CD14-positive monocyte (primary cell): ENCODE data around the gene PNPLA7. TPM values are rescaled to one million over a fixed set of nuclear protein-coding genes. Genes with fewer than 3 reads are reported as not detected.

Experiments
- DNase-seq, 3 donors: peaks; one replicate each; pipeline ENCODE4 v3.0.0-alpha.2; 2011 to 2022
- H2AFZ ChIP-seq: 2 replicates; pipeline ENCODE4 v1.6.0; 2012; ENCODE audit warnings: mild to moderate bottlenecking, low read depth, low read length, inconsistent platforms; ENCODE audit not compliant: insufficient read depth, poor library complexity, severe bottlenecking
- H3K27ac ChIP-seq, 2 donors: 1 replicate in 1 of 2; 2 replicates in 1 of 2; pipeline ENCODE4 v1.5.1; 2012 to 2013; ENCODE audit warnings: low read length in 2 of 2, control low read depth in 1 of 2, inconsistent platforms in 1 of 2, low read depth in 1 of 2, mild to moderate bottlenecking in 1 of 2
- H3K27me3 ChIP-seq, 2 donors: one replicate each; pipeline versions ENCODE4 v1.6.0 to v1.6.1; 2011 to 2013; ENCODE audit warnings: low read length in 2 of 2; ENCODE audit not compliant: control insufficient read depth in 2 of 2, insufficient read depth in 2 of 2
- H3K36me3 ChIP-seq, 2 donors: replicated peaks in 1 of 2; 1 replicate in 1 of 2; 2 replicates in 1 of 2; pipeline versions ENCODE4 v1.5.1 to v1.6.1; 2012 to 2013; ENCODE audit warnings: low read length in 2 of 2, control low read depth in 1 of 2, inconsistent platforms in 1 of 2, mild to moderate bottlenecking in 1 of 2; ENCODE audit not compliant: insufficient read depth in 2 of 2, control insufficient read depth in 1 of 2
- H3K4me1 ChIP-seq, 2 donors: 1 replicate in 1 of 2; 2 replicates in 1 of 2; pipeline versions ENCODE4 v1.5.1 to v1.6.1; 2012 to 2013; ENCODE audit warnings: low read length in 2 of 2, control low read depth in 1 of 2, inconsistent platforms in 1 of 2, mild to moderate bottlenecking in 1 of 2, moderate library complexity in 1 of 2; ENCODE audit not compliant: insufficient read depth in 2 of 2, control insufficient read depth in 1 of 2
- H3K4me2 ChIP-seq: replicated peaks from 2 replicates; pipeline ENCODE3; 2012; ENCODE audit warnings: low read length, moderate library complexity, mild to moderate bottlenecking; ENCODE audit not compliant: poor library complexity, severe bottlenecking; ENCODE audit errors: extremely low read depth
- H3K4me3 ChIP-seq, 3 experiments: fragments of 200-600 bp in 1 of 3; sonication (generic) in 1 of 3; replicated peaks in 1 of 3; 1 replicate in 2 of 3; 2 replicates in 1 of 3; pipeline ENCODE4 v1.5.1; 2011 to 2013; ENCODE audit warnings: low read length in 3 of 3, mild to moderate bottlenecking in 3 of 3, control low read depth in 2 of 3, low read depth in 2 of 3, inconsistent platforms in 1 of 3, moderate library complexity in 1 of 3
- H3K79me2 ChIP-seq: 2 replicates; pipeline ENCODE4 v1.6.0; 2012; ENCODE audit warnings: mild to moderate bottlenecking, control low read depth, inconsistent platforms, low read length, moderate library complexity; ENCODE audit not compliant: insufficient read depth
- H3K9ac ChIP-seq: 2 replicates; pipeline ENCODE4 v1.6.0; 2017; ENCODE audit warnings: low read length, mild to moderate bottlenecking; ENCODE audit not compliant: insufficient read depth, poor library complexity, severe bottlenecking
- H3K9me3 ChIP-seq, 2 donors: replicated peaks in 1 of 2; 1 replicate in 1 of 2; 2 replicates in 1 of 2; pipeline versions ENCODE4 v1.5.1 to v1.6.1; 2012 to 2013; ENCODE audit warnings: low read length in 2 of 2, control low read depth in 1 of 2; ENCODE audit not compliant: control insufficient read depth in 1 of 2, insufficient read depth in 1 of 2
- H4K20me1 ChIP-seq: 2 replicates; pipeline ENCODE4 v1.6.0; 2012; ENCODE audit warnings: mild to moderate bottlenecking, low read length, control low read depth, moderate library complexity; ENCODE audit not compliant: insufficient read depth
- H3K27ac Mint-ChIP-seq, 7 donors: one replicate each; pipeline ENCODE4 v1.8.0; 2020; ENCODE audit warnings: mild to moderate bottlenecking in 7 of 7, mixed read lengths in 7 of 7, moderate library complexity in 6 of 7, inconsistent platforms in 2 of 7
- H3K27me3 Mint-ChIP-seq, 3 donors: one replicate each; pipeline ENCODE4 v1.8.0; 2021 to 2022; ENCODE audit warnings: low read depth in 3 of 3, mild to moderate bottlenecking in 3 of 3, mixed read lengths in 3 of 3, moderate library complexity in 3 of 3, inconsistent platforms in 1 of 3
- H3K36me3 Mint-ChIP-seq, 2 donors: one replicate each; pipeline ENCODE4 v1.8.0; 2020; ENCODE audit warnings: mixed read lengths in 2 of 2, inconsistent platforms in 1 of 2, mild to moderate bottlenecking in 1 of 2
- H3K4me1 Mint-ChIP-seq: one replicate; pipeline ENCODE4 v1.8.0; 2020; ENCODE audit warnings: mild to moderate bottlenecking, mixed read lengths
- H3K4me3 Mint-ChIP-seq, 2 donors: one replicate each; pipeline ENCODE4 v1.8.0; 2020; ENCODE audit warnings: mild to moderate bottlenecking in 2 of 2, mixed read lengths in 2 of 2, moderate library complexity in 1 of 2
- H3K9me3 Mint-ChIP-seq, 7 donors: one replicate each; pipeline ENCODE4 v1.8.0; 2020 to 2022; ENCODE audit warnings: mixed read lengths in 7 of 7, mild to moderate bottlenecking in 6 of 7, moderate library complexity in 6 of 7, inconsistent platforms in 2 of 7
- WGBS: methylation state at CpG from one replicate; pipeline ENCODE4 v1.1.5; 2013; ENCODE audit warnings: missing lambda C conversion rate; ENCODE audit not compliant: insufficient coverage; 5-methylcytosine and 5-hydroxymethylcytosine counted together
- intact Hi-C, 2 donors: fragments of 100-400 bp; cut with micrococcal nuclease; formaldehyde crosslinking; loops; one replicate each; pipeline versions ENCODE4 v1.15.0 to v1.15.1; 2023
- polyA plus RNA-seq, 3 donors: library from polyadenylated mRNA; depleted of rRNA in 1 of 3; unstranded in 2 of 3; stranded (reverse) in 1 of 3; fragments of 300-500 nt in 2 of 3; fragments of >200 nt in 1 of 3; fragmentation: Illumina TruSeq in 2 of 3; gene quantifications; 1 replicate in 2 of 3; 2 replicates in 1 of 3; pipeline ENCODE4 v1.2.3, GENCODE V29; 2012 to 2021
- TF ChIP-seq, protein P1 (sequence below): fragments of 200-600 bp; IDR thresholded peaks from one replicate; pipeline ENCODE4 v1.8.0; 2022; ENCODE audit warnings: antibody characterized with exemption, mild to moderate bottlenecking

The PNPLA7 gene
- polyA plus RNA-seq, 3 donors: 0.10 to 1.1 (median 0.14) TPM

DNA sequence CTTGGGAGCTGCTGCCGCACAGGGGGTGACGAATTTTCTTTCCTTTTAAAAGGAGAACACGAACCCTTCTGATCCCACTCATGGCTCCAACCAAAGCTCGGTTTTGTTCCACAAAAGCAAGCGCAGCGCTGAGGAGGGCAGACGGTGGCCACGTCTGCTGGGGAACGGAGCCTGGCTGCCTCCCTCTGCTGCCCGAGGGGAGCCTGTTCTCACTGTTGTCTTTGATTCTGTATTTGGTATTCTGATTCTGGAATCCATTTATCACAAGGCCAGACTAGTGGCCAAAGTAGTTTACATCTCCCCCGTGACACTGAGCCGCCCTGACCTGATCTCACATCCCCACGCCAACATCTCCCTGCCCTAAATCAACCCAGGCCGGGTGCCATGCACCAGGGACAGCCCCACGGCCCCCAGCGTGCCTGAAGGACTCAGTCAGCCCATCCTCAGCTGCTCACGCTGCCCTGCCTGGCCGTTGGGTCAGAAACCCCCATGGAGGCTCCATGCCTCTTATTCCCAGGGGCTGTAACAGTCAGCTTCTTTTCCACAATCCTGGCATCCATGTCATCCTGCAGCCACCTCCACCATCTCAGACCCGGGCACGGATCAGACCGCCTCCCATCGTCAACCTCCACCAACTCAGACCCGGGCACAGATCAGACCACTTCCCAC, 84.3 kb downstream of the PNPLA7 start:
- DNase-seq: no peak
- H3K4me3 Mint-ChIP-seq: no peak overlapping the region

DNA sequence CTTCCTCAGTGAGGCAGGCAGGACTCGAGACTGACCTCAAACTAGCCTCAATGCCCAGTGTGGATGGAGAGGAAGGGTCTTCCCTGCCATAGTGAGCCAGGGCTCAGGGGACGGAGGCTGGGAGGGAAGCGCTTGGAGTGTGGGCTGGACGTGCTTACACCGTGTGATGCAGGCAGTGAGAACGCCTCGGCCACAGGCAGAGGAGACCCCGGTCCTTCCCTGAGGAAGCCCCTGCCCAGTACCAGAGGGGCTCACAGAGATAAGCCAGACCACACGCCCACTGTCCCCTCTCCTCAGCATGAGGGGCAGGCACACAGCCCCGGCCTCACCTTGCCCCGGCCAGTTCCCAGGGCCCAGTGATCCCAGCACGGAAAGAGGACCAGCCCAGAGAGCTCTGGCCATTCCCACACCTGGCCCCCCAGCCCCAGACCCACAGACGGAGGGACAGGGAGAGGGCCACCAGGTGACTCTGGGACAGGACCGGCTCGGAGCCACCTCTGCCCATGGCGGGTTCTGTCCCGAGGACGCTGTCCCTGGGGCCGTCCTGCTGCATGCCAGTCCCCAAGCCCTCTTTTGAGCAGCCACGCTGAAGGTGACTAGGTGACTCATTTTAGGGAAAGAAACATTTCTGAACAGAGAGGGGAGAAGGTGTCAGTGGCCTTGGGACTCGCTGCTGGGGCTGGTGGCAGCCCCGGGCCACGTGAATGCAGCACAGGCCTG, 85.0 kb downstream of the PNPLA7 start:
- intact Hi-C loops: loop anchor here in 1 of 2 donors (10.0 kb wide), 1 partner anchor 140 kb away; the partner anchor contains the start of gene ARRDC1

More for the DNA sequence above, 84.3 kb downstream of the PNPLA7 start:
- Histone ChIP-seq H2AFZ (no peak overlapping the region), H3K9me3 (peaks cover 14 to 15% of the 10 kb centered on the region in 2 donors), H3K9ac (no peak overlapping the region), H3K4me2 (no peak overlapping the region), H3K4me3 (no peak overlapping the region), H3K4me1 (peaks cover 4 to 10% of the 10 kb centered on the region in 2 donors), H3K27ac (no peak overlapping the region), H4K20me1 (no peaks in the 10 kb centered on the region), H3K27me3 (peaks cover 0 to 15% of the 10 kb centered on the region in 2 donors), H3K79me2 (no peaks in the 10 kb centered on the region), H3K36me3 (no peaks in the 10 kb centered on the region)
- Mint-ChIP-seq H3K9me3 (peaks cover 0 to 12% (median 7%) of the 10 kb centered on the region in 7 donors), H3K27me3 (peaks cover 16 to 29% (median 18%) of the 10 kb centered on the region in 3 donors), H3K36me3 (no peaks in the 10 kb centered on the region), H3K4me1 (peaks cover 6% of the 10 kb centered on the region), H3K27ac (peak overlapping the region in 1 of 7 donors; percentile 15)
- 96% methylated on average over 20 of the region's 23 CpGs for WGBS
- TF ChIP-seq, protein P1, sequence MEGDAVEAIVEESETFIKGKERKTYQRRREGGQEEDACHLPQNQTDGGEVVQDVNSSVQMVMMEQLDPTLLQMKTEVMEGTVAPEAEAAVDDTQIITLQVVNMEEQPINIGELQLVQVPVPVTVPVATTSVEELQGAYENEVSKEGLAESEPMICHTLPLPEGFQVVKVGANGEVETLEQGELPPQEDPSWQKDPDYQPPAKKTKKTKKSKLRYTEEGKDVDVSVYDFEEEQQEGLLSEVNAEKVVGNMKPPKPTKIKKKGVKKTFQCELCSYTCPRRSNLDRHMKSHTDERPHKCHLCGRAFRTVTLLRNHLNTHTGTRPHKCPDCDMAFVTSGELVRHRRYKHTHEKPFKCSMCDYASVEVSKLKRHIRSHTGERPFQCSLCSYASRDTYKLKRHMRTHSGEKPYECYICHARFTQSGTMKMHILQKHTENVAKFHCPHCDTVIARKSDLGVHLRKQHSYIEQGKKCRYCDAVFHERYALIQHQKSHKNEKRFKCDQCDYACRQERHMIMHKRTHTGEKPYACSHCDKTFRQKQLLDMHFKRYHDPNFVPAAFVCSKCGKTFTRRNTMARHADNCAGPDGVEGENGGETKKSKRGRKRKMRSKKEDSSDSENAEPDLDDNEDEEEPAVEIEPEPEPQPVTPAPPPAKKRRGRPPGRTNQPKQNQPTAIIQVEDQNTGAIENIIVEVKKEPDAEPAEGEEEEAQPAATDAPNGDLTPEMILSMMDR: no peak
- intact Hi-C loops: loop anchor here in 1 of 2 donors (10.0 kb wide), 1 partner anchor 139 kb away; the partner anchor contains the start of gene ARRDC1

More for the DNA sequence above, 85.0 kb downstream of the PNPLA7 start:
- no peak overlapping the region for H3K4me3 Mint-ChIP-seq
- H3K27ac Mint-ChIP-seq: no peak overlapping the region
- H3K9me3 Mint-ChIP-seq: peaks cover 0 to 12% (median 7%) of the 10 kb centered on the region in 7 donors
- no peak overlapping the region for H2AFZ ChIP-seq
- H3K27me3 ChIP-seq: peaks cover 0 to 15% of the 10 kb centered on the region in 2 donors
- no peaks in the 10 kb centered on the region for H3K79me2 ChIP-seq
- peaks cover 1% of the 10 kb centered on the region for H3K4me1 Mint-ChIP-seq
- no peak overlapping the region for H3K4me3 ChIP-seq
- H3K9me3 ChIP-seq: peaks cover 14 to 15% of the 10 kb centered on the region in 2 donors
- H3K27me3 Mint-ChIP-seq: peaks cover 13 to 29% (median 16%) of the 10 kb centered on the region in 3 donors
- TF ChIP-seq, protein P1: no peak
- H3K36me3 Mint-ChIP-seq: no peaks in the 10 kb centered on the region
- no peak overlapping the region for H3K9ac ChIP-seq
- H4K20me1 ChIP-seq: no peaks in the 10 kb centered on the region
- no peaks in the 10 kb centered on the region for H3K36me3 ChIP-seq
- H3K27ac ChIP-seq: no peak overlapping the region
- no peak overlapping the region for H3K4me2 ChIP-seq
- peaks cover 4 to 10% of the 10 kb centered on the region in 2 donors for H3K4me1 ChIP-seq
- DNase-seq: no peak
- WGBS: 94% methylated on average over 17 of the region's 23 CpGs
